NOMO-1 treated with DMSO at 0.1 percent for 48 hours (cell line): ENCODE measurements around the gene INO80C.

Source experiments
- DNase-seq: peaks from one replicate; lab custom pipeline; 2025; ENCODE audit not compliant: unreplicated experiment; lab: John Stamatoyannopoulos, UW

The INO80C gene

GRCh38 chr18:35497370-35498197 lies at the start of gene INO80C:
TSS of gene INO80C (minus strand) at chr18:35497960. CDS start at chr18:35497874, 86 bp downstream.
- peak; percentile 95 for DNase-seq

GRCh38 chr18:35547008-35547605 lies 49.3 kb upstream of the INO80C start:
- DNase-seq: no peak

- DNase-seq: no peak
Measured at GRCh38 chr18:35542356-35542755, 44.6 kb upstream of the INO80C start.

- DNase-seq: no peak
Measured at GRCh38 chr18:35535297-35535696, 37.5 kb upstream of the INO80C start.

GRCh38 chr18:35533916-35534405 lies 36.2 kb upstream of the INO80C start:
- no peak for DNase-seq

GRCh38 chr18:35528749-35529274 lies 31.1 kb upstream of the INO80C start:
- no peak for DNase-seq

- DNase-seq: peak; percentile 42
Measured at GRCh38 chr18:35526495-35527059, 28.8 kb upstream of the INO80C start.

- no peak for DNase-seq
Measured at GRCh38 chr18:35525795-35526494, 28.2 kb upstream of the INO80C start.

- DNase-seq: no peak
Measured at GRCh38 chr18:35524226-35524625, 26.5 kb upstream of the INO80C start.

GRCh38 chr18:35522130-35522959 lies 24.6 kb upstream of the INO80C start:
- no peak for DNase-seq

- no peak for DNase-seq
Measured at GRCh38 chr18:35521133-35521532, 23.4 kb upstream of the INO80C start.

- DNase-seq: no peak
Measured at GRCh38 chr18:35519148-35519899, 21.6 kb upstream of the INO80C start.

- no peak for DNase-seq
Measured at GRCh38 chr18:35517715-35518114, 20.0 kb upstream of the INO80C start.

- DNase-seq: no peak
Measured at GRCh38 chr18:35516789-35517188, 19.0 kb upstream of the INO80C start.

- no peak for DNase-seq
Measured at GRCh38 chr18:35516351-35516750, 18.6 kb upstream of the INO80C start.

- no peak for DNase-seq
Measured at GRCh38 chr18:35515460-35516130, 17.8 kb upstream of the INO80C start.

GRCh38 chr18:35514752-35515459 lies 17.1 kb upstream of the INO80C start:
- no peak for DNase-seq

GRCh38 chr18:35514283-35514682 lies 16.5 kb upstream of the INO80C start:
- no peak for DNase-seq
